HCT116 (cell line): ENCODE data around the gene NAGPA.

Experiments
- CTCF ChIP-seq, 3 experiments: fragments of 200-600 bp in 1 of 3; sonication (generic) in 1 of 3; IDR thresholded peaks in 2 of 3; conservative IDR thresholded peaks in 1 of 3; 2 replicates each; pipeline ENCODE4 v1.5.1; 2012 to 2017; ENCODE audit warnings: low read depth in 2 of 3, low read length in 2 of 3, antibody characterized with exemption in 1 of 3, borderline replicate concordance in 1 of 3, control low read depth in 1 of 3, mild to moderate bottlenecking in 1 of 3, mixed read lengths in 1 of 3, mixed run types in 1 of 3, moderate library complexity in 1 of 3; ENCODE audit not compliant: insufficient read depth in 1 of 3
- EZH2 ChIP-seq: fragments of 200-600 bp; sonication (generic); IDR thresholded peaks from 2 replicates; pipeline ENCODE4 v1.6.1; 2017; ENCODE audit warnings: antibody characterized with exemption, mixed run types
- POLR2A ChIP-seq: IDR thresholded peaks from 2 replicates; pipeline ENCODE4 v1.7.0; 2011; ENCODE audit warnings: borderline replicate concordance; ENCODE audit not compliant: insufficient read depth, insufficient read length; ENCODE audit errors: extremely low read depth
- POLR2AphosphoS5 ChIP-seq: IDR thresholded peaks from 2 replicates; pipeline ENCODE4 v1.6.1; 2011; ENCODE audit warnings: mild to moderate bottlenecking, low read depth, low read length, moderate library complexity
- RAD21 ChIP-seq: IDR thresholded peaks from 2 replicates; pipeline ENCODE4 v1.6.1; 2012; ENCODE audit warnings: low read depth, mild to moderate bottlenecking
- REST ChIP-seq: IDR thresholded peaks from 2 replicates; pipeline ENCODE4 v1.6.1; 2012; ENCODE audit warnings: low read depth
- SRF ChIP-seq: IDR thresholded peaks from 2 replicates; pipeline ENCODE4 v1.6.1; 2012; ENCODE audit warnings: low read depth
- TCF7L2 ChIP-seq: IDR thresholded peaks from 2 replicates; pipeline ENCODE4 v1.7.0; 2011; ENCODE audit warnings: borderline replicate concordance, inconsistent platforms; ENCODE audit not compliant: insufficient read depth, insufficient read length; ENCODE audit errors: extremely low read depth
- YY1 ChIP-seq: IDR thresholded peaks from 2 replicates; pipeline ENCODE4 v1.6.1; 2011; ENCODE audit warnings: low read length, low read depth, moderate library complexity, mild to moderate bottlenecking; ENCODE audit not compliant: insufficient replicate concordance; ENCODE audit errors: extremely low read depth
- ZBTB33 ChIP-seq: IDR thresholded peaks from 2 replicates; pipeline ENCODE4 v1.6.1; 2011; ENCODE audit warnings: mild to moderate bottlenecking, low read length, moderate library complexity; ENCODE audit not compliant: insufficient replicate concordance; ENCODE audit errors: extremely low read depth
- ZNF274 ChIP-seq: fragments of 200-500 bp; sonication (Bioruptor generic); IDR thresholded peaks from 2 replicates; pipeline ENCODE4 v1.6.1; 2014; ENCODE audit warnings: mild to moderate bottlenecking, low read depth, low read length, inconsistent platforms

GRCh38 chr16:5028950-5029475 is 4.7 kb downstream of the NAGPA start:
- TF ChIP-seq CTCF (IDR thresholded peaks at IDR 0.05 in 2 of 3, conservative IDR thresholded peaks at IDR 0.05 in 1 of 3; ENCODE audit: borderline replicate concordance in 1 of 3, insufficient read depth in 1 of 3, low read depth in 2 of 3, low read length in 2 of 3) = no peak
- no peak for TF ChIP-seq ZBTB33
- no peak for TF ChIP-seq TCF7L2
- TF ChIP-seq POLR2A = no peak
- no peak for TF ChIP-seq EZH2
- TF ChIP-seq SRF = no peak
- no peak for TF ChIP-seq POLR2AphosphoS5
- TF ChIP-seq ZNF274 = no peak
- TF ChIP-seq REST = no peak
- TF ChIP-seq YY1 = no peak
- no peak for TF ChIP-seq RAD21
